Stimulated activated naive CD4-positive, alpha-beta T cell (primary cell): Measurements from ENCODE around the gene PYCR2.
"Not testable (repeated sequence)": the region's sequence is repeated elsewhere in the genome, so short reads cannot be mapped to it uniquely, and the experiment has no call there.

Experiments
- DNase-seq, 6 experiments: peaks; one replicate each; lab custom pipeline; 2025; lab: John Stamatoyannopoulos, UW

Gene PYCR2

GRCh38 chr1:225890346-225891228, 33.5 kb downstream of the PYCR2 start:
- no peak for DNase-seq

GRCh38 chr1:225889743-225890142, 34.3 kb downstream of the PYCR2 start:
- no peak for DNase-seq

GRCh38 chr1:225888898-225889601, 35.0 kb downstream of the PYCR2 start, which contains the start of gene LEFTY1:
LEFTY1 (minus strand) TSS chr1:225889146; CDS start chr1:225889066, 80 bp downstream.
- DNase-seq = no peak

- DNase-seq = no peak
Observed at GRCh38 chr1:225888289-225888897, 35.7 kb downstream of the PYCR2 start.

GRCh38 chr1:225887554-225888288, 36.3 kb downstream of the PYCR2 start:
- not testable (repeated sequence) for DNase-seq

- no peak for DNase-seq
Observed at GRCh38 chr1:225887030-225887314, 37.1 kb downstream of the PYCR2 start.

GRCh38 chr1:225886159-225887029, 37.7 kb downstream of the PYCR2 start:
- DNase-seq = no peak

GRCh38 chr1:225885336-225885735, 38.7 kb downstream of the PYCR2 start:
- no peak for DNase-seq

- no peak for DNase-seq
Observed at GRCh38 chr1:225883616-225884265, 40.3 kb downstream of the PYCR2 start.

GRCh38 chr1:225882694-225883615, 41.1 kb downstream of the PYCR2 start:
- peak in 4 of 6 experiments; percentile 29 to 51 (median 40) for DNase-seq

GRCh38 chr1:225881959-225882693, 41.9 kb downstream of the PYCR2 start, which contains the start of gene TMEM63A:
TMEM63A (minus strand) TSS chr1:225882380; CDS start chr1:225877580, 4,800 bp downstream.
- DNase-seq = peak; percentile 78 to 88 (median 86)

GRCh38 chr1:225881081-225881958, 42.7 kb downstream of the PYCR2 start:
- peak in 4 of 6 experiments; percentile 15 to 60 (median 32) for DNase-seq

- peak in 1 of 6 experiments; percentile 15 for DNase-seq
Observed at GRCh38 chr1:225880636-225881035, 43.4 kb downstream of the PYCR2 start.

GRCh38 chr1:225880222-225880588, 43.8 kb downstream of the PYCR2 start:
- no peak for DNase-seq

GRCh38 chr1:225879521-225880221, 44.4 kb downstream of the PYCR2 start:
- peak in 3 of 6 experiments; percentile 16 to 54 (median 22) for DNase-seq

- no peak for DNase-seq
Observed at GRCh38 chr1:225878282-225878681, 45.8 kb downstream of the PYCR2 start.

- DNase-seq = peak in 1 of 6 experiments; percentile 5
Observed at GRCh38 chr1:225877580-225877979, 46.5 kb downstream of the PYCR2 start.
